ENCODE results near the gene CAPN5.

DNA sequence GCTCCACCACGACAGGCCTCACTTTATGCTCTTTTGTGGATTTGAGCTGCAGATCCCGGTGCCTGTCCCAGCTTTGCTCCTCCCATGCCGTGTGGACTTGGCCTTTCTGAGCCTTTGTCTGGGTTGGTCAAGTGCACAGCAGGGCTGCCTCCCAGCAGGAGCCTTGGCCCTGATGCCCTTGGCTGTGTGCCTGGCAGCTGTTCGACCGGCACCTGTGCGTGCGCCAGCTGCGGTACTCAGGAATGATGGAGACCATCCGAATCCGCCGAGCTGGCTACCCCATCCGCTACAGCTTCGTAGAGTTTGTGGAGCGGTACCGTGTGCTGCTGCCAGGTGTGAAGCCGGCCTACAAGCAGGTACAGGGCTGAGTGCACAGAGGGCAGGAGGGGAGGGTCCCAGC lies 107.8 kb downstream of the CAPN5 start:
- TF ChIP-seq, protein P1, sequence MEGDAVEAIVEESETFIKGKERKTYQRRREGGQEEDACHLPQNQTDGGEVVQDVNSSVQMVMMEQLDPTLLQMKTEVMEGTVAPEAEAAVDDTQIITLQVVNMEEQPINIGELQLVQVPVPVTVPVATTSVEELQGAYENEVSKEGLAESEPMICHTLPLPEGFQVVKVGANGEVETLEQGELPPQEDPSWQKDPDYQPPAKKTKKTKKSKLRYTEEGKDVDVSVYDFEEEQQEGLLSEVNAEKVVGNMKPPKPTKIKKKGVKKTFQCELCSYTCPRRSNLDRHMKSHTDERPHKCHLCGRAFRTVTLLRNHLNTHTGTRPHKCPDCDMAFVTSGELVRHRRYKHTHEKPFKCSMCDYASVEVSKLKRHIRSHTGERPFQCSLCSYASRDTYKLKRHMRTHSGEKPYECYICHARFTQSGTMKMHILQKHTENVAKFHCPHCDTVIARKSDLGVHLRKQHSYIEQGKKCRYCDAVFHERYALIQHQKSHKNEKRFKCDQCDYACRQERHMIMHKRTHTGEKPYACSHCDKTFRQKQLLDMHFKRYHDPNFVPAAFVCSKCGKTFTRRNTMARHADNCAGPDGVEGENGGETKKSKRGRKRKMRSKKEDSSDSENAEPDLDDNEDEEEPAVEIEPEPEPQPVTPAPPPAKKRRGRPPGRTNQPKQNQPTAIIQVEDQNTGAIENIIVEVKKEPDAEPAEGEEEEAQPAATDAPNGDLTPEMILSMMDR (conservative IDR thresholded peaks at IDR 0.05 in 1 of 2, IDR thresholded peaks at IDR 0.05 in 1 of 2; ENCODE audit: extremely low read depth in 1 of 2, insufficient read depth in 1 of 2, low read depth in 1 of 2, low read length in 2 of 2), result no peak
- no peak for TF ChIP-seq EZH2 (IDR thresholded peaks at IDR 0.05; ENCODE audit: borderline replicate concordance, low read length)

Data from mammary epithelial cell (primary cell).